ENCODE measurements around the gene MRAP2. TPM values are rescaled to one million over a fixed set of nuclear protein-coding genes. Genes with fewer than 3 reads are reported as not detected.
A peak's percentile ranks its signal among the peaks of the same experiment; 100 is the strongest.

MRAP2 gene
- total RNA-seq, 2 experiments from 2014 or later = not detected

DNA sequence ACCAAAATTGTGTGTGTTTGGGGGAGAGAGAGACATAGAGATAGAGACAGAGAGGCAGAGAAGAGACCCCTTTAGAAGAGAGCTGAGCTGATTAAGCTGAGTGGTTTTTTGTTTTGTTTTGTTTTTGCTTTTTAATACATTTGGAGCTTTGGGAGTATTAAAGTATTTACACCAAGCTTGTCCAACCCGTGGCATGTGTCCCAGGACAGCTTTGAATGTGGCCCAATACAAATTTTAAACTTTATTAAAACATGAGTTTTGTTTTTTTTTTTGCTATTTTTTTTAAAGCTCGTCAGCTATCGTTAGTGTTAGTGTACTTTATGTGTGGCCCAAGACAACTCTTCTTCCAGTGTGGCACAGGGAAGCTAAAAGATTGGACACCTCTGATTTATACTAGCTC lies 56.0 kb downstream of the MRAP2 start:
- ChIA-PET POLR2A (interaction anchor here (0.6 to 0.7 kb wide), 5 partner anchors 171 to 821 kb away, joined by 3 read pairs; no protein-coding TSS in a partner anchor), CTCF (ENCODE audit: unreplicated experiment) (no interaction called here)

GRCh38 chr6:84093441-84094435 lies 60.2 kb downstream of the MRAP2 start:
- peak; percentile 24 for DNase-seq (ENCODE audit: low spot score)
- no peaks in the 10 kb centered on the region; the same call in 1 of the 2 replicates for H3K9me2 ChIP-seq (ENCODE audit: insufficient read depth, low read length)
- no peaks in the 10 kb centered on the region for H3K36me3 ChIP-seq (ENCODE audit: insufficient read depth, low read length)
- no TSS peak for BruUV-seq (replicated peaks)
- no peak for TF ChIP-seq EZH2phosphoT487 (IDR thresholded peaks at IDR 0.05; ENCODE audit: borderline replicate concordance, low read depth, low read length)
- TF ChIP-seq, protein P1, sequence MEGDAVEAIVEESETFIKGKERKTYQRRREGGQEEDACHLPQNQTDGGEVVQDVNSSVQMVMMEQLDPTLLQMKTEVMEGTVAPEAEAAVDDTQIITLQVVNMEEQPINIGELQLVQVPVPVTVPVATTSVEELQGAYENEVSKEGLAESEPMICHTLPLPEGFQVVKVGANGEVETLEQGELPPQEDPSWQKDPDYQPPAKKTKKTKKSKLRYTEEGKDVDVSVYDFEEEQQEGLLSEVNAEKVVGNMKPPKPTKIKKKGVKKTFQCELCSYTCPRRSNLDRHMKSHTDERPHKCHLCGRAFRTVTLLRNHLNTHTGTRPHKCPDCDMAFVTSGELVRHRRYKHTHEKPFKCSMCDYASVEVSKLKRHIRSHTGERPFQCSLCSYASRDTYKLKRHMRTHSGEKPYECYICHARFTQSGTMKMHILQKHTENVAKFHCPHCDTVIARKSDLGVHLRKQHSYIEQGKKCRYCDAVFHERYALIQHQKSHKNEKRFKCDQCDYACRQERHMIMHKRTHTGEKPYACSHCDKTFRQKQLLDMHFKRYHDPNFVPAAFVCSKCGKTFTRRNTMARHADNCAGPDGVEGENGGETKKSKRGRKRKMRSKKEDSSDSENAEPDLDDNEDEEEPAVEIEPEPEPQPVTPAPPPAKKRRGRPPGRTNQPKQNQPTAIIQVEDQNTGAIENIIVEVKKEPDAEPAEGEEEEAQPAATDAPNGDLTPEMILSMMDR (conservative IDR thresholded peaks at IDR 0.05; ENCODE audit: low read length) = no peak
- POLR2A ChIA-PET = interaction anchor here (0.7 kb wide), 1 partner anchor 98 kb away, joined by 3 read pairs; no protein-coding TSS in a partner anchor
- H3K4me2 ChIP-seq (ENCODE audit: low read length) = 0 out of 2 replicates have a peak overlapping the region, but pooled peaks have one; percentile 12
- H3K4me3 ChIP-seq (ENCODE audit: low read depth, low read length, poor library complexity, severe bottlenecking) = no peak overlapping the region
- H3K79me2 ChIP-seq (ENCODE audit: insufficient read depth, low read depth, low read length) = no peaks in the 10 kb centered on the region
- intact Hi-C loops (cut with micrococcal nuclease; ENCODE audit: unreplicated experiment) = no loop called here
- H4K20me1 ChIP-seq (ENCODE audit: insufficient read depth, low read length) = no peaks in the 10 kb centered on the region
- H3K9me3 ChIP-seq (ENCODE audit: low read length) = no peaks in the 10 kb centered on the region
- H2AFZ ChIP-seq (ENCODE audit: low read length) = peak overlapping the region; percentile 31; the same call in 1 of the 2 replicates
- CTCF ChIA-PET (ENCODE audit: unreplicated experiment) = no interaction called here
- no peak overlapping the region for H3K27ac ChIP-seq (ENCODE audit: low read depth, low read length, poor library complexity, severe bottlenecking)
- peaks cover 8% of the 10 kb centered on the region for H3K4me1 ChIP-seq (ENCODE audit: insufficient read depth, low read length, poor library complexity, severe bottlenecking)

More for the DNA sequence above, 56.0 kb downstream of the MRAP2 start:
- intact Hi-C loops (cut with micrococcal nuclease; ENCODE audit: unreplicated experiment) = no loop called here
- no peak overlapping the region for H3K4me3 ChIP-seq (ENCODE audit: low read depth, low read length, poor library complexity, severe bottlenecking)
- TF ChIP-seq EZH2phosphoT487 (IDR thresholded peaks at IDR 0.05; ENCODE audit: borderline replicate concordance, low read depth, low read length) = no peak
- TF ChIP-seq, protein P1 (conservative IDR thresholded peaks at IDR 0.05; ENCODE audit: low read length) = no peak
- no peaks in the 10 kb centered on the region for H3K36me3 ChIP-seq (ENCODE audit: insufficient read depth, low read length)
- H2AFZ ChIP-seq (ENCODE audit: low read length) = no peak overlapping the region
- no peak for DNase-seq (ENCODE audit: low spot score)
- H3K4me2 ChIP-seq (ENCODE audit: low read length) = no peak overlapping the region
- H3K4me1 ChIP-seq (ENCODE audit: insufficient read depth, low read length, poor library complexity, severe bottlenecking) = peaks cover 8% of the 10 kb centered on the region
- H3K9me3 ChIP-seq (ENCODE audit: low read length) = no peaks in the 10 kb centered on the region
- H4K20me1 ChIP-seq (ENCODE audit: insufficient read depth, low read length) = no peaks in the 10 kb centered on the region
- no peak overlapping the region for H3K27ac ChIP-seq (ENCODE audit: low read depth, low read length, poor library complexity, severe bottlenecking)
- no peaks in the 10 kb centered on the region for H3K79me2 ChIP-seq (ENCODE audit: insufficient read depth, low read depth, low read length)
- H3K9me2 ChIP-seq (ENCODE audit: insufficient read depth, low read length) = no peaks in the 10 kb centered on the region; the same call in 1 of the 2 replicates
- BruUV-seq (replicated peaks) = no TSS peak

Measured in OCI-LY7 (cell line).